Kidney epithelial cell (primary cell): Measurements from ENCODE around the gene HDAC7. TPM values are rescaled to one million over a fixed set of nuclear protein-coding genes. Genes with fewer than 3 reads are reported as not detected.

Experiments used
- DNase-seq: peaks from one replicate; pipeline ENCODE4 v3.0.0-alpha.2; 2010; ENCODE audit warnings: low read depth
- H3K27me3 ChIP-seq: 2 replicates; pipeline ENCODE4 v1.6.0; 2011; ENCODE audit warnings: low read length; ENCODE audit not compliant: control insufficient read depth, insufficient read depth
- H3K36me3 ChIP-seq: 2 replicates; pipeline ENCODE4 v1.5.1; 2011; ENCODE audit warnings: low read length; ENCODE audit not compliant: control insufficient read depth, insufficient read depth
- H3K4me3 ChIP-seq: 2 replicates; pipeline ENCODE4 v1.5.1; 2011; ENCODE audit warnings: low read depth, mild to moderate bottlenecking, control low read depth, low read length
- total RNA-seq: library from RNA; depleted of rRNA; stranded (reverse); fragments of >200 nt; gene quantifications from 2 replicates; pipeline ENCODE4 v1.2.3, GENCODE V29; 2015
- TF ChIP-seq, protein P1 (sequence below): IDR thresholded peaks from 2 replicates; pipeline ENCODE4 v1.5.1; 2011; ENCODE audit warnings: mild to moderate bottlenecking, moderate library complexity, low read length, control low read depth, inconsistent platforms; ENCODE audit not compliant: insufficient read depth, poor library complexity, severe bottlenecking

The HDAC7 gene
- total RNA-seq, 1 donor from 2014 or later = 52.1 TPM

DNA sequence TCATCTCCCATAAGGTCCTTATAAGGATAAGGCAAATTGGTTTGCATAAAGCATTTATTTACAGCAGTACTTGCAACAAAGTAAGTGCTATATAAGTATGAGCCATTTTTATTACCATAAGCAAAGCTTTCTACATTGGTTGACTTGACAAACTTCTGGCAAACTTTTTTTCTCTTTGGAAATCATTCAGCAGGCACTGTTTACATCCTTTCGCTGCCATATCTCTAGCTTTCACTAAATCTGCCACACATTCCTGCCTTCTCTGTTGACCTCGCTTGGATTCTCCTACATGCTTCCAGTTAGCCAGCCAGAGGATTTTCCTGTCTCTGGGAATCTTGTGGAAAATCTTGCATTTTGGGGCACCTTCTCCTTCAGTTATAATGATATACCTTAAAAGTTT, 21.8 kb upstream of the HDAC7 start:
- Histone ChIP-seq H3K4me3 (no peak overlapping the region), H3K36me3 (no peaks in the 10 kb centered on the region), H3K27me3 (peaks cover 5% of the 10 kb centered on the region)
- TF ChIP-seq, protein P1, sequence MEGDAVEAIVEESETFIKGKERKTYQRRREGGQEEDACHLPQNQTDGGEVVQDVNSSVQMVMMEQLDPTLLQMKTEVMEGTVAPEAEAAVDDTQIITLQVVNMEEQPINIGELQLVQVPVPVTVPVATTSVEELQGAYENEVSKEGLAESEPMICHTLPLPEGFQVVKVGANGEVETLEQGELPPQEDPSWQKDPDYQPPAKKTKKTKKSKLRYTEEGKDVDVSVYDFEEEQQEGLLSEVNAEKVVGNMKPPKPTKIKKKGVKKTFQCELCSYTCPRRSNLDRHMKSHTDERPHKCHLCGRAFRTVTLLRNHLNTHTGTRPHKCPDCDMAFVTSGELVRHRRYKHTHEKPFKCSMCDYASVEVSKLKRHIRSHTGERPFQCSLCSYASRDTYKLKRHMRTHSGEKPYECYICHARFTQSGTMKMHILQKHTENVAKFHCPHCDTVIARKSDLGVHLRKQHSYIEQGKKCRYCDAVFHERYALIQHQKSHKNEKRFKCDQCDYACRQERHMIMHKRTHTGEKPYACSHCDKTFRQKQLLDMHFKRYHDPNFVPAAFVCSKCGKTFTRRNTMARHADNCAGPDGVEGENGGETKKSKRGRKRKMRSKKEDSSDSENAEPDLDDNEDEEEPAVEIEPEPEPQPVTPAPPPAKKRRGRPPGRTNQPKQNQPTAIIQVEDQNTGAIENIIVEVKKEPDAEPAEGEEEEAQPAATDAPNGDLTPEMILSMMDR = no peak
- DNase-seq = no peak

DNA sequence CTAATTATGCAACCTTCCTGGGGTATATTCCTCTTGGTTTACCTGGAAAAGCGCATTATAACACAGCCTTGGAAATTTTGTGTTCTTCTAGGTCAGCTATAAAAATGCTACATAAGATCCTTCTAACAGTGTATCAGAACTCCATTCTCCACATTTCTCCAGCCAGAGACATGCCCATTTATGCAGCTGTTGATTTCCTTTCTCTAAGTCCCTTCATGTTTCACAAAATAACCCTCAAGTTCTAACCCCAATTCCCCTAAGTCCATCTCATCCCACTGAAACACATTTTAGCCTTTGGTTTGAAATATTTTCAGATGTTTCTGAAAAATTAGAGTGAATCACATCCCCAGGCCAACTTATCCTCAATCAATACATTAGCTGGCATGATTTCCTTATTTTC, 20.9 kb upstream of the HDAC7 start:
- H3K36me3 ChIP-seq = no peaks in the 10 kb centered on the region
- H3K27me3 ChIP-seq = peaks cover 5% of the 10 kb centered on the region
- DNase-seq = no peak
- TF ChIP-seq, protein P1 = no peak
- no peak overlapping the region for H3K4me3 ChIP-seq

GRCh38 chr12:47839214-47839876, 19.6 kb upstream of the HDAC7 start:
- no peak overlapping the region for H3K4me3 ChIP-seq
- TF ChIP-seq, protein P1 = no peak
- peaks cover 5% of the 10 kb centered on the region for H3K27me3 ChIP-seq
- no peaks in the 10 kb centered on the region for H3K36me3 ChIP-seq
- DNase-seq = no peak

- TF ChIP-seq, protein P1 = peak; percentile 47
- no peak for DNase-seq
Observed at GRCh38 chr12:47838286-47838931, 18.7 kb upstream of the HDAC7 start.

DNA sequence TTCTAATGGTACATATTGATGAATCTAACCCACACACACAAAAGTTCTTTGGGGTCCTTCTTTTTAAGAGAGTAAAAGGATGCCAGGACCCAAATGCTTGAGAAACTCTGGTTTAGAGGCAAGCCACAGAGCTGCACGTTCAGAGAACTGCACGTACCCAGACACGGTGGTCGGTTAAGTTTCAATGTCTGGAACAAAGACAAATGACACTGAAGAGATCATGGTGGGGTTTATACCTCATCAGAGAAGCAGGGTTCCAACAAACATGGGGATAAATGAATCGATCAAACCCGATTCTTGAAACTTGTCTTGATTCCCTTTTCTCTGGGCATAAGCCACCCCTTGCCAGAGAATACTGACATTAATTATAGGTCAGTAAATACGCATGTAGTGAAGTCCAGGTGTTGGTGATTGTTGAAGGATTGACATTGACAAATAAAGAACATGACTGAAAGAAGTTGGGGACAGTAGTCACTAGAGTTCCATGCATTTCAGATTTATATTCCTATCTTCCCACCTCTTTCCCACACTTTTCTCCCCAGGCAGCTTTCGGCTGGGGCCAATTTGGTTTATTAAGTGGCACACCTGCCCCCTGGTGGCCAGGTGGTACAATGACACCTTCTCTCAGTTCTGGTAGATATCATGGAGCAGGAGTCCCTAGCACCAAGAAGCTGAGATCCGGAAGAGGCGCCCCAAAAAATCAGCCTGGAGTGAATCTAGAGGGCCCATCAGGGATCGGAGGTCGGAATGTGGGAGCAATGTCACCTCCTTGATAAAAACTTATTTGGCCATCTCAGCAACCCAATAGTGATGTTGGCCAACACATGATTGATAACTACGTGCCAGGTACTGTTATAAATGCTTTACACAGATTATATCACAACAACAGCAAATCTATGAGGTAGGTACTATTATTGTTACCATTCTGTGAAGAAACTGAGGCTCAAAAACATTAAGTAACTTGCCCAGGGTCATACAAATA, 17.8 kb upstream of the HDAC7 start:
- no peak for DNase-seq
- Histone ChIP-seq H3K4me3 (no peak overlapping the region), H3K36me3 (no peaks in the 10 kb centered on the region), H3K27me3 (peaks cover 5% of the 10 kb centered on the region)
- TF ChIP-seq, protein P1 = peak; percentile 80

More at GRCh38 chr12:47838286-47838931, 18.7 kb upstream of the HDAC7 start:
- peaks cover 5% of the 10 kb centered on the region for H3K27me3 ChIP-seq
- no peaks in the 10 kb centered on the region for H3K36me3 ChIP-seq
- no peak overlapping the region for H3K4me3 ChIP-seq
